ELR (cell line): ENCODE results near the gene FTH1.
"Not testable (repeated sequence)": the region's sequence is repeated elsewhere in the genome, so short reads cannot be mapped to it uniquely, and the experiment has no call there.

Source experiments
- DNase-seq: peaks from one replicate; pipeline ENCODE4 v3.0.0-alpha.2; 2015; ENCODE audit warnings: low read depth

FTH1 gene

DNA sequence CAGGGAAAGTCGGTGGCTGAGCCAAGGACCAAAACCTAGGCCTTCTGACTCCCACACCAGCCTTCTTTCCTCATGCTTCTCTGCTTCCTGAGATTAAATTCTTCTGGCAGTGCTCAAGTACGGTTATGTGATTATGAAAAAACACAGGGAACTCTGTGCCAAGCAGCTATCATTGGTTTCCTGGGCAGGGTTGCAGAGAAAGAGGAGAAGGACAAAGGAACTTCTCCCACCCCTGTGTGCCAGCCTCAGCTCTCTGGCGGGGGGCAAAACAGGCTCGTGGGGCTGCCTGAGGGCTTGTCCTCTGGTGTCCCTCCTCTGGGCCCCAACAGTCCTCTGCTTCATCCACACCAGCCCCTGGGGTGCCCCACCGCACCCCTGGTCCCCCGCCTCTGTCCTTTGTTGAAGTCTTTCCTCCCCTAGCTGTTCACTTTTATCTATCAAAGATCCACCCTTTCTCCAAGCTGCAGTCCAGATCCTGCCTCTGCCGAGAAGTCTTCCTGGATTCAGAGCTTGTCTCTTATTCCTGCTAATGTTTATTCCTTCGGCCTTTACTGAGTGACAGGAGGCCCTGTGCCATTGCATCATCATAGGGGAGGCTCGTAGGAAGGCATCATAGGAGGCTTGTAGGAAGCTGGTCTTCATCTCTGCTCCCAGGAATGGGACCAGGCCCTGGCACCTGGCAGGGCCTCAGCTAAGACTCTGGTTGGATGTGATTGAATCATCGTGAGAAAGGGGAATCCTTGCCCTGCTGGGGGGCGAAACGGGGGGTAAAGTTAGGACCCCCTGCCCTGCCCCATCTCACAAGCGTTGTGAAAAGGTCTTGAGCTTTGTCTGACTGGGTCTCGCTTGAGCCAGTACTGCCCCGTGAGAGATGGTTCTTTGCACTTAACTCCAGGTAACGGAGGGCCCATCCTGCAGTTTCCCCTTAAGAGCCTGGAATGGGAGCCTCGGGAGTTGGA lies 11.5 kb upstream of the FTH1 start:
- peak; percentile 28 for DNase-seq

DNA sequence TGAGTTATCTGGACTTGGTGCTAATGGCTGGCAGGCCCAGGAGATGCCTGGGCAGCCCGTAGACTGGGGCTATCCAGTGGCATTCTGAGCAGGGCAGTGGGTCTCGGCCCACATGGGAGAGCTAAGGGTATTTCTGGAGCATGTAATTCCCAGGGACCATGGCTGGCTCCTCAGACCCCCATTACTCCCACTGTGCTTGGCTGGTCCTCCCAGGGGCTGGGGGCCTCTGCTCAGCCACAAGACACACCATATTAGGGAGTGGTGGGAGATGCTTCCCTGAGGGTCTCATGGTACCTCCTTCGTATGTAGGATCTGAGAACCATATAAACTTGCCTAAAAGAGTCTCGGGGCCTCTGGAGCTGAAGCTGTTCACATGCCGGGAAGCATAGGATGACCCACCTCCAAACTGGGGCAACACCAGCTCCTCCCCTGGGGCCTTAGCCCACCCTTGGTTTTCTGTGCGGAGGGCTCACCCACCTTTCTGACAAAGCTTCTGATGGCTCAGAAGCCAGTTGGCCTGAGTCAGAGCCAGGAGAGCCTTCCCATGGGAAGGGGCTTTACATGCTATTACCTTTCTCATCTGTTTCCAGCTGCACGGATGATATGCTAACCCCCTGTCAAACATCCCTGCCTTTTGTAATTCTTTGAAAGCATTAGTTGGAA lies 9.5 kb upstream of the FTH1 start:
- no peak for DNase-seq

- DNase-seq: no peak
Measured at GRCh38 chr11:61976420-61976800, 9.0 kb upstream of the FTH1 start.

DNA sequence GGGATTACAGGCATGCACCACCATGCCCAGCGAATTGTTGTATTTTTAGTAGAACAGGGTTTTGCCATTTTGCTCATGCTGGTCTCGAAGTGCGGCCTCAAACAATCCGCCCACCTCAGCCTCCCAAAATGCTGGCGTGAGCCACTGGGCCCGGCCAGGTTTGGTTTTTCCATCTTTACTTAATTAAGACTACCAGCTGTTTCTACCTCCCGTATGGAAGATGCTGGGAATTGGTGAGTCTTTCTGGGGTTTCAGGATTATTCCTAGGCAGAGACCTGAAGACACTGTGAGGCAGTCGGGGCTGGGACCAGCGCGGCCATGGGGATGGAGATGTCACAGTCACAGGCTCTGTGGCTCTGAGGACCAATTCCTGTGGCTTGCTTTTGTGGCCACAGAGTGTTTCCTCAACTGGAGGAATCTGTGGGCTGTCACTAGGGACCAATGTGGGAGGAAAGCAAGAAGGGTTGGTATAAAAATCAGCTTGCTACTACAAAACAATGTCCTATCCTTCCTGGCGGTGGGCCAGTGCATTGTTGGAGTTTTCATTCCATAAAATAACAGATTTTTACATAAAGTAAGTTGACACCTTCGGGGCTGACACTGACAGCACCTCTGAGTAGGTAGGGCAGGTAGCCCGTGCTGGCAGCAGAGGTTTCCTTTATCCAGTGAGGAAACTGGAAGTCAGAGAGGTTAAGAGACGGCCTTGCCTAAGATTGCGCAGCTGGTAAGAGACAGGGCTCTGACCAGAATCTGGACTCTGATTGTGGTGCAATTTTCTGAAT lies 8.4 kb upstream of the FTH1 start:
- DNase-seq: no peak

GRCh38 chr11:61974766-61975631 lies 7.6 kb upstream of the FTH1 start:
- DNase-seq: no peak

GRCh38 chr11:61973476-61974162 lies 6.2 kb upstream of the FTH1 start:
- no peak for DNase-seq

- peak; percentile 75 for DNase-seq
Measured at GRCh38 chr11:61972672-61973475, 5.4 kb upstream of the FTH1 start.

- no peak for DNase-seq
Measured at GRCh38 chr11:61972112-61972671, 4.8 kb upstream of the FTH1 start.

DNA sequence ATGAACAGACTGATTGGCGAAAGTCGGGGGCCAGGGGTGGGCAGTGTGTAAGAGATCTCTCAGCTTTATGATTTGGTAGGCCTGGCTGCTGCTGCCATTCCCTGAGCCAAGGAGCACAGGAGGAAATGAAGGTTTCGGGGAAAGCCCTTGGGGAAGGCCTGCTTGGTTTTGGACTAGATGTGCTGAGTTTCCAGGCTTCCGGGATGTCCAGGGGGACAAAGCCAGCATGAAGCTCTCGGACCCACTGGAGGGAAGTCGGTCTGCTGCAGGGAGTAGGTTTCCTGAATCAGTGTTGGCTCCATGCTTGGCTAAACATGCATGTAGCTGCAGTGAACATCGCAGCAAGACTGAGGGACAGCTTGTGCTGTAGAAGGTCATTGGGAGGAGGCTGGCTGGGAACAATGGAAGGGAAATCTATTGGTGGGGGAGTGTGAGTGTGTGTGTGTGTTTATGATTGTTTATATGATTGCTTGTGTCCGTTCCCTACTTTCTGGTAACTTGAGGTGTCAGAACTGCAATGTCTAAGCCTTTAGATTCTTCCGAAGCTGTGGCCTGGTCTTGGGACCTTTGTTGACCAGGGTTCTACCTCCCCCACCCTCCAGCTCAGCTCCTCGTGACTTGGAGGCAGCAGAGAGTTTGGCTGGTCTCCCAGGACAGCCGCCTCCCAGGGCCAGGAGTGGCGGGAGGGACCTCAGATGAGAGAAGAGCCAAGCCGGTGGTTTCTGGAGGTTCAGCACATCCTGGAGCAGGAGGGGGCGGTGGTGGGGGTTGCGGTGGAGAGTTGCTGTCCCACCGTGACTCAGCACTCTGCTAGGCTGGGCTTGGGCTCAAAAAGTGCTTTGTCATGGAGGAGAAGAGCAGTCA lies 4.0 kb upstream of the FTH1 start:
- peak; percentile 98 for DNase-seq

GRCh38 chr11:61969838-61970662 lies 2.6 kb upstream of the FTH1 start:
- DNase-seq: peak; percentile 91

DNA sequence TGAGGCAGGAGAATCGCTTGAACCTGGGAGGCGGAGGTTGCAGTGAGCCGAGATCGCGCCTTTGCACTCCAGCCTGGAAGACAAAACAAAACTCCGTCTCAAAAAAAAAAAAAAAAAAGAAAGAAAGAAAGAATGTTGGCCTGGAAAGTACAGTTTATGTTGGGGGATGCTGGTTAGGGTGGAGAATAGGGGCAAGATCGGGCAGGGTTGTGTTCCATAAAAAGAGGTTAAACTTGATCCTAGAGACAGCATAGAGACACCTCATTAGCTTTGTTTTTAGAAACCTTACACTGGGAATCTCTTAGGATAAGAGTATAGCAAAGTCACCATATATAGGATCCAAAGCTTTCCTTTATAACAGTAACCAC lies 1.9 kb upstream of the FTH1 start:
- no peak for DNase-seq

- no peak for DNase-seq
Measured at GRCh38 chr11:61968758-61969390, 1.4 kb upstream of the FTH1 start.

GRCh38 chr11:61967924-61968757 lies 707 bp upstream of the FTH1 start:
- peak; percentile 50 for DNase-seq

GRCh38 chr11:61966734-61967115 lies 709 bp downstream of the FTH1 start:
- peak; percentile 60 for DNase-seq

GRCh38 chr11:61964666-61965271 lies 2.7 kb downstream of the FTH1 start:
- not testable (repeated sequence) for DNase-seq

- no peak for DNase-seq
Measured at GRCh38 chr11:61964058-61964665, 3.3 kb downstream of the FTH1 start.
